Transverse colon (tissue), 4 donors: ENCODE measurements around the gene EML4. TPM values are rescaled to one million over a fixed set of nuclear protein-coding genes. Genes with fewer than 3 reads are reported as not detected.
"Not testable (repeated sequence)": the region's sequence is repeated elsewhere in the genome, so short reads cannot be mapped to it uniquely, and the experiment has no call there.

ENCODE experiments used
- DNase-seq: peaks from one replicate; pipeline ENCODE4 v3.0.0-alpha.2; 2019
- H3K27ac ChIP-seq, 4 donors: fragments of 200-600 bp; sonication (generic); 2 replicates each; pipeline ENCODE4 v1.5.1; 2016 to 2018; ENCODE audit warnings: inconsistent platforms in 4 of 4
- H3K27me3 ChIP-seq: fragments of 200-600 bp; sonication (generic); 2 replicates; pipeline ENCODE4 v1.5.1; 2017; ENCODE audit warnings: inconsistent platforms
- H3K36me3 ChIP-seq, 4 donors: fragments of 200-600 bp; sonication (generic); 2 replicates each; pipeline ENCODE4 v1.5.1; 2017 to 2019; ENCODE audit warnings: inconsistent platforms in 4 of 4
- H3K4me1 ChIP-seq, 4 donors: fragments of 200-600 bp; sonication (generic); 2 replicates each; pipeline ENCODE4 v1.5.1; 2017 to 2020; ENCODE audit warnings: inconsistent platforms in 4 of 4
- H3K4me3 ChIP-seq, 4 donors: fragments of 200-600 bp; sonication (generic); 1 replicate in 1 of 4; 2 replicates in 3 of 4; pipeline versions ENCODE4 v1.5.1 to v1.6.1; 2017 to 2019; ENCODE audit warnings: inconsistent platforms in 4 of 4
- H3K9me3 ChIP-seq, 2 donors: fragments of 200-600 bp; sonication (generic); 2 replicates each; pipeline ENCODE4 v1.5.1; 2017 to 2019; ENCODE audit warnings: inconsistent platforms in 2 of 2
- CTCF ChIP-seq, 5 experiments: fragments of 200-600 bp in 3 of 5; fragments of 450-650 bp in 2 of 5; sonication (generic) in 3 of 5; IDR thresholded peaks; 1 replicate in 2 of 5; 2 replicates in 3 of 5; pipeline ENCODE4 v1.5.1; 2016 to 2017; ENCODE audit warnings: antibody characterized with exemption in 5 of 5, inconsistent platforms in 3 of 5, mild to moderate bottlenecking in 2 of 5, moderate library complexity in 1 of 5
- EP300 ChIP-seq: sonication (generic); formaldehyde crosslinking; IDR thresholded peaks from one replicate; pipeline ENCODE4 v1.6.1; 2017; ENCODE audit warnings: antibody characterized with exemption, low read depth
- POLR2A ChIP-seq: fragments of 450-650 bp; IDR thresholded peaks from one replicate; pipeline ENCODE4 v1.6.1; 2016; ENCODE audit warnings: antibody characterized with exemption, mild to moderate bottlenecking, moderate library complexity
- POLR2AphosphoS5 ChIP-seq, 3 donors: sonication (generic); formaldehyde crosslinking; IDR thresholded peaks; one replicate each; pipeline ENCODE4 v1.6.1; 2016; ENCODE audit warnings: antibody characterized with exemption in 3 of 3
- WGBS, 2 donors: methylation state at CpG; one replicate each; pipeline ENCODE4 v1.1.5; 2018; ENCODE audit warnings: low coverage in 1 of 2; 5-methylcytosine and 5-hydroxymethylcytosine counted together
- in situ Hi-C, 4 donors: fragments of 200-750 bp; cut with MboI; loops; one replicate each; pipeline versions ENCODE4 v1.15.0 to v1.15.1; 2017; ENCODE audit warnings: low sequenced_read_pairs in 3 of 4, low pct_ligation_motif_present in 1 of 4, low pct_unique_long_range_greater_than_20kb in 1 of 4
- intact Hi-C: fragments of 100-400 bp; cut with DNase I; formaldehyde crosslinking; loops from one replicate; pipeline ENCODE4 v1.15.1; 2023; ENCODE audit warnings: low total_unique reads
- total RNA-seq, 4 donors: library from RNA; depleted of rRNA; stranded (reverse); fragments of >200 nt; gene quantifications; one replicate each; pipeline ENCODE4 v1.1.0, GENCODE V29; 2016

Gene EML4
- total RNA-seq, 4 donors from 2014 or later: 49.7 to 91.5 (median 67.5) TPM

DNA sequence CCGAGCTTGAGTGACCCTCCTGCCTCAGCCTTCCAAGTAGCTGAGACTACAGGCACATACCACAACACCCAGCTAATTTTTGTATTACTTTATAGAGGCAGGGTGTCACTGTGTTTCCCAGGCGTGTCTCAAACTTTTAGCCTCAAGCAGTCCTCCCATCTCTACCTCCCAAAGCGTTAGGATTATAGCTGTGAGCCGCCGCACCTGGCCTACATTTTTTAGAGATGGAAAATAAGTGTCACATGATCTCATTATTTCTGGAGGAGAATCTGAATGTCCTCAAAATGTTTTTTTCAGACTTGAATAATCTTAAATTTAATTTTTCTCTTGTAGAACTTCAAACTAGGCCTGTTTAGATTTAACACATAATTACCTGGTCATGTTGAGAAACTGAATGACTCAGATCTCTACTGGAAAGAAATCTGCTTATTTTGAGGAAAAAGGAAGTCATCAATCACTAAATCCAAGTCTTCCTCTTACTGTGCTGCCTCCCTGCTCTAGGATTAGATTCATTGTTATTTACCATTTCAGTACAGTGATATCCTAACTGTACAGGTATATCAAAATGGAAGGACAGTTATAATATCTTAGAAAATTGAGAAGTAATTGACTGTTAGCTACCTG, 99.5 kb downstream of the EML4 start:
- Histone ChIP-seq H3K27me3 (no peaks in the 10 kb centered on the region), H3K36me3 (peaks cover 0 to 3% (median 0%) of the 10 kb centered on the region in 4 donors), H3K27ac (no peak overlapping the region), H3K9me3 (no peaks in the 10 kb centered on the region), H3K4me1 (peaks cover 0 to 6% (median 0%) of the 10 kb centered on the region in 4 donors), H3K4me3 (no peak overlapping the region)
- intact Hi-C loops: no loop called here
- WGBS, 2 donors: 94% methylated on average over 4 to 5 of the region's 5 CpGs
- TF ChIP-seq POLR2AphosphoS5 (IDR thresholded peaks at IDR 0.05): no peak
- TF ChIP-seq EP300: no peak
- TF ChIP-seq POLR2A: no peak
- no peak for TF ChIP-seq CTCF (IDR thresholded peaks at IDR 0.05)
- no peak for DNase-seq
- in situ Hi-C loops: no loop called here

DNA sequence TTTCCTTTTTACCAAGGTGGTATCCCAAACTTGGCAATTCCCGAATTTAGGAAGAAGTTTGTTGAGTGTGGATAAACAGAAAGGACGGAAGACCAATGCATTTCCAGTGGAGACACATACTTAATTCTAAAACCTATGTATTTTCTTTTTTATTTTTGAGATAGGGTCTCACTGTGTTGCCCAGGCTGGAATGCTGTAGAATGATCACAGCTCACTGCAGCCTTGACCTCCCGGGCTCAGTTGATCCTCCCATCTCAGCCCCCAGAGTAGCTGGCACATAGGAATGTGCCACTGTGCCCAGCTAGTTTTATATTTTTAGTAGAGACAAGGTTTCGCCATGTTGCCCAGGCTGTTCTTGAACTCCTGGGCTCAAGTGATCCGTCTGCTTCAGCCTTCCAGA, 101.6 kb downstream of the EML4 start:
- Histone ChIP-seq H3K36me3 (no peaks in the 10 kb centered on the region), H3K27me3 (no peaks in the 10 kb centered on the region), H3K4me3 (no peak overlapping the region), H3K4me1 (peaks cover 0 to 6% (median 0%) of the 10 kb centered on the region in 4 donors), H3K27ac (no peak overlapping the region), H3K9me3 (no peaks in the 10 kb centered on the region)
- TF ChIP-seq POLR2AphosphoS5 (IDR thresholded peaks at IDR 0.05) (no peak), EP300 (no peak)
- DNase-seq: no peak
- in situ Hi-C loops: no loop called here
- 84 to 93% methylated on average over 4 to 5 of the region's 5 CpGs for WGBS, 2 donors
- intact Hi-C loops: no loop called here

- H3K27ac ChIP-seq: not testable (repeated sequence)
- WGBS, 2 donors: 78 to 84% methylated on average over 2 to 5 of the region's 5 CpGs
Measured at GRCh38 chr2:42271246-42271645, 102.1 kb downstream of the EML4 start.

GRCh38 chr2:42274863-42275262, 105.7 kb downstream of the EML4 start:
- Histone ChIP-seq H3K9me3 (no peaks in the 10 kb centered on the region), H3K36me3 (peaks cover 0 to 8% (median 0%) of the 10 kb centered on the region in 4 donors), H3K27me3 (no peaks in the 10 kb centered on the region), H3K27ac (no peak overlapping the region), H3K4me1 (peaks cover 0 to 6% (median 0%) of the 10 kb centered on the region in 4 donors), H3K4me3 (no peak overlapping the region)
- TF ChIP-seq EP300: no peak
- no peak for TF ChIP-seq CTCF (IDR thresholded peaks at IDR 0.05)
- no peak for TF ChIP-seq POLR2AphosphoS5 (IDR thresholded peaks at IDR 0.05)
- no peak for TF ChIP-seq POLR2A
- in situ Hi-C loops: no loop called here
- DNase-seq: no peak
- 82 to 98% methylated on average over 2 of the region's 2 CpGs for WGBS, 2 donors
- intact Hi-C loops: no loop called here

More at GRCh38 chr2:42271246-42271645, 102.1 kb downstream of the EML4 start:
- DNase-seq, H3K36me3 ChIP-seq, in situ Hi-C loops, H3K4me1 ChIP-seq, intact Hi-C loops, H3K27me3 ChIP-seq, H3K4me3 ChIP-seq, H3K9me3 ChIP-seq: not testable (repeated sequence)

GRCh38 chr2:42281416-42282081, 112.4 kb downstream of the EML4 start:
- H3K4me1 ChIP-seq: peaks cover 0 to 2% (median 0%) of the 10 kb centered on the region in 4 donors
- peaks cover 0 to 21% (median 4%) of the 10 kb centered on the region in 4 donors for H3K36me3 ChIP-seq
- H3K9me3 ChIP-seq: no peaks in the 10 kb centered on the region
- intact Hi-C loops: no loop called here
- H3K4me3 ChIP-seq: no peak overlapping the region
- H3K27me3 ChIP-seq: no peaks in the 10 kb centered on the region
- in situ Hi-C loops: no loop called here
- no peak overlapping the region for H3K27ac ChIP-seq
- no peak for TF ChIP-seq EP300
- no peak for TF ChIP-seq CTCF (IDR thresholded peaks at IDR 0.05)
- no peak for TF ChIP-seq POLR2AphosphoS5 (IDR thresholded peaks at IDR 0.05)
- WGBS, 2 donors: 79 to 85% methylated on average over 2 of the region's 2 CpGs
- no peak for DNase-seq
